ENCODE results near the gene FOXJ1.
"Not testable (repeated sequence)": the region's sequence is repeated elsewhere in the genome, so short reads cannot be mapped to it uniquely, and the experiment has no call there.

FOXJ1 gene, protein sequence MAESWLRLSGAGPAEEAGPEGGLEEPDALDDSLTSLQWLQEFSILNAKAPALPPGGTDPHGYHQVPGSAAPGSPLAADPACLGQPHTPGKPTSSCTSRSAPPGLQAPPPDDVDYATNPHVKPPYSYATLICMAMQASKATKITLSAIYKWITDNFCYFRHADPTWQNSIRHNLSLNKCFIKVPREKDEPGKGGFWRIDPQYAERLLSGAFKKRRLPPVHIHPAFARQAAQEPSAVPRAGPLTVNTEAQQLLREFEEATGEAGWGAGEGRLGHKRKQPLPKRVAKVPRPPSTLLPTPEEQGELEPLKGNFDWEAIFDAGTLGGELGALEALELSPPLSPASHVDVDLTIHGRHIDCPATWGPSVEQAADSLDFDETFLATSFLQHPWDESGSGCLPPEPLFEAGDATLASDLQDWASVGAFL

DNA sequence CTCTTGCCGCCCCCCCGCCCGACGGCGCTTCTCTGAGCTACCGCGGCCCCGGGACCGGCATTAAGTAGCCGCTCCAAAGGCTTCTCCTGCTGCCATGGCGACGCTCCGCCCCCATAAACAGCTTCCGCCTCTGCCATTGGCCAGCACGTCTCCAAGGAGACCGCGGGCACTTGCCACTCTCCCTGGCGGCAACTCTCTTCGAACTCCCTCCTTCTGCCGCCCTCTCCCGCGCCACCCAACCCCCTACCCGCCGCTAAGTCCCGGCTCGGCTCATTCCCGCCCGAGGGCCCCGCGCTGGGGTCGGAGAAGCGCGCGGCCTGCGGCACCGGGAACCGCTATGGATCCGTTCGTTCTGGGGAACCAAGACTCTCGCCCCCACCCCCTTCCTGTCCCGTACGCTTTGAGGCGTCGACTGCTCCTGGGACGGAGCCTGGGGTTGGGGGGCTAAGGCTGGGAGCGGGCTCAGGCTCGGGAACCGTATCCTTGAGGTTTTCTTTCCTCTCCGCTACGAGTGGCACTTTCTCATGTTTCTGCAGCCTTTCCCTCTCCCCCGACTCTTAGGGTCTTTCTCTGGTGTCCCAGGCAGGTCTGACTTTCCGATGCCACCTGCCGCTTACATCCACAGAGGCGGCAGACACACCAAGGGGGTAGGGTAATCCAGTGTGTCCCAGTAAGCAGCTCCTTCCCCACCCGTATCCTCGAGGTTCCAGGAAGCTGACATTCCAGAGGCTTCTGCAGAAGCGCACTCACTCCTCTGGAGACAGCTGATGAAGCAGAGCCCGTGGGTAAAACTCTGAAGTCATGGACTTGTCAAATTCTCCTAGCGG lies at the start of gene FOXJ1:
Gene FOXJ1 (minus strand): TSS at position 34 of the 827 bp plus-strand sequence. CDS start 850 bp downstream, outside the sequence.
- DNase-seq, result peak; percentile 83

- DNase-seq, result no peak
Observed at GRCh38 chr17:76189741-76190140, 48.7 kb upstream of the FOXJ1 start.

- DNase-seq, result no peak
Observed at GRCh38 chr17:76189247-76189646, 48.2 kb upstream of the FOXJ1 start.

DNA sequence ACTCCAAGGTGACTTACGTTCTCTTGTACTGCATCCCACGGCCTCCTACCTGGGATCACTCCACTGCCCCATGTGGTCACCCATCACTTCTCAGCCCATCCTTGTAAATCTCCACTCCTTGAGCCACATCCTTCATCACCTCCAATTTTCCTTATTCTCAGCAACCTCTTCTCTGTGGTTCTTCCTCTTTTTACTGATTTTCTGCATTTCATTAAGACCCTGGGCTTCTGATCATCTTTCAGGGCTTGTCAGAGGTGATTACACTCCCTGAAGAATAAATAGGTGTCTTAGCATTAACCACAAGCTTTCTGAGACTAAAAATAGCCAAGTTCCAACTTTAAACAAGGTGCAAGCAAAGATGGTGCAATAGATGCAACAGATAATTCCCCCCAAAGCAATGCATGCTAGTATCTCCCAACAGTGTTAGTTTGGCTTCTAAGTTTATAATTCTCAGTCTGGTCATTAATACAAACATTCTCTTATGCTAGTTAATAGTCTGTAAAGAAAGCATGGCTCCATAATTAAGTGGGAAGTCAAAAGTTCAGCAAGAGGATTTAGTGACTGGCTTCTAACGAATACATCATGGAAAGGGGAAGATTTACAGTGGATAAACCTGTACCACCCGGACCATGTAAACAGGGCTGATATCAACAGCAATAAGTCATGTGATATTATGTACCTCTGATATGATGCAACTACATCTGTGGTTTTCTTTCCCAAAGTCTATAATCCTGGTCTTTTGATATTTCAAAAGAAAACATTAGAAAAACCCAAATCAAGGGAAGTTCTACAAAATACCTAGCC lies 47.4 kb upstream of the FOXJ1 start:
- no peak for DNase-seq

DNA sequence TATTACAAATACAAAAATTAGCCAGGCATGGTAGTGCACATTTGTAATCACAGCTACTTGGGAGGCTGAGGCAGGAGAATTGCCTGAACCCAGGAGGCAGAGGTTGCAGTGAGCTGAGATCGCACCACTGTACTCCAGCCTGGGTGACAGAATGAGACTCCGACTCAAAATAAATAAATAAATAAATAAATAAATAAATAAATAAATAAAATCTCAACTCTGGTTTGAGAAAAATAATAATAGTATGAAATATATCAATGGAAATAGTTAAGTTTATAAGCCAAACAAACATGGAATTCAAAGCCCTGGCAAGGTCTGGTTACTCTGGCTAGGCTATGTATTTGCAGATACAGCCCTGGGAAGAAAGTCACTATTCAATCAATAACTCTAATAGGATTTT lies 45.7 kb upstream of the FOXJ1 start:
- not testable (repeated sequence) for DNase-seq

- no peak for DNase-seq
Observed at GRCh38 chr17:76184290-76184689, 43.2 kb upstream of the FOXJ1 start.

DNA sequence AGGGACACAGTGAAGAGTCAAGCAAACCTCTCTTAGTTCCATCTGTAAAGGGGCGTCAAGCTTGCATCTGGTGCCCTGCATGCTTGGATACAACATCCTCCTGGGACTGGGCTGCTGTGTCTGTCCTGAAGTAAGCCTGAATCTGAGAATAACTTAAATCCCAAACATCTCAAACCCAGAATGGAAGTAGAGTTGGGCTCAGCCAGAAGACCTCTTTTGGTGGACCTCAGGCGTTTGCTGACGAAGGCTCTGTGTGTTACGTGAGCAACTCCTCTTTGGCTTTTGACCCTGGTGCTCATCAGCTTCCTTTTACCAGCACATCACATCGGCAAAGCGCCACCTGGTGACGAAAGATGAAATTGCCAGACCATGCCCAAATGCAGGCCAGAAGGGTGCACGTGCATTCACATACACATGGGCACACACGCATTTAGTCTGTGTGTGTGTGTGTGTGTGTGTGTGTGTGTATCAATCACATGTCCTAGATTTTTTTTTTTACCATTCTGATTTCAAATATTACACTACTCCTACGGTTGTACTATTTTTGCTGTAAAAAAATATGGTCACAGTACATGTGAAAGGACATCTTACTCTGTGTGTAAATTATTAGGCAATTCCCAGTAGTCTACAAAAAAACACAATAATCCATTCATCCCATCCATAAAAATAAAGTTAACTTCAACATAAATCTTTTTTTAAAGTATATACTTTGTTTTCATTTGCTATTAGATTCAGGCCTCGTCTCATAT lies 41.1 kb upstream of the FOXJ1 start:
- DNase-seq, result peak; percentile 85

GRCh38 chr17:76179496-76180467 lies 38.7 kb upstream of the FOXJ1 start:
- no peak for DNase-seq

GRCh38 chr17:76178124-76178523 lies 37.1 kb upstream of the FOXJ1 start:
- no peak for DNase-seq

- no peak for DNase-seq
Observed at GRCh38 chr17:76176701-76177574, 35.9 kb upstream of the FOXJ1 start.

DNA sequence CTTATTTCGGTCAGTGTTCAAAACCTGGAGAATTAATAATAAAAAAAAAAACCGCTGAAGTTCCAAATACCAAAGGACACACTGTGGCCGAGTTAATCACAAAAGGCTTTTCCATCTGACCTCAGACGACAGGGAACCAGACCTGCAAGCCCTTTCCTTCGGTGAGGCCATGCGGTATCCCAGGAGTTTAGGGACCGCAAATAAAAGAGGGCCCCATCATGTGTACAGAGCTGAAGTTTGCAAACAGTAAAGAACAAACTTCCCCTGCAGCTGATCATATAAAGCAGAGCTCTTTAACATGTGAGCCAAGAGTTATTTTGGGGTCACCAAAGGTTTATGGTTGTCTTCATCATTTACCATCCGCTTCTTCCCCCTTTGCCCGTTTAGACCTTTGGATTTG lies 33.0 kb upstream of the FOXJ1 start:
- no peak for DNase-seq

DNA sequence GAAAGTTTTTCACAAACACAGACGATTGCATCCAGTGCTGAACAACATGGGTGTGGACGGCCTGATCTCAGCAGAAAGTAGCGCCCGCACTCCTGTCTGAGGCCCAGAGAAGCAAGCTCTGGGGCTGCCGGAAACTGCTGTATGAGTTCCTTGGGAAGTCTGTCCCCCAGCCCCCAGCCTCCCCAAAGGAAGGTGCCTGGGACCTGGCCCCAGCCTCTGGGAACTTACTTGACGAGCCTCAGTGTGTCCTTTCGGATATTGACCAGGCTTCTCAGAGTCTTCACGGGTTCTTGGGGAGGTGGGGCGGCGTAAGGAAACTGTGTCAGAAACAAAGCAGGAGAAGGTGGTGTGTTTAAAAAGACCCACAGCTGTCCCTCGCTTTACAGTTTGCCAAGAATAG lies 32.4 kb upstream of the FOXJ1 start:
- no peak for DNase-seq

GRCh38 chr17:76171706-76172105 lies 30.7 kb upstream of the FOXJ1 start:
- no peak for DNase-seq

- no peak for DNase-seq
Observed at GRCh38 chr17:76170114-76170513, 29.1 kb upstream of the FOXJ1 start.

DNA sequence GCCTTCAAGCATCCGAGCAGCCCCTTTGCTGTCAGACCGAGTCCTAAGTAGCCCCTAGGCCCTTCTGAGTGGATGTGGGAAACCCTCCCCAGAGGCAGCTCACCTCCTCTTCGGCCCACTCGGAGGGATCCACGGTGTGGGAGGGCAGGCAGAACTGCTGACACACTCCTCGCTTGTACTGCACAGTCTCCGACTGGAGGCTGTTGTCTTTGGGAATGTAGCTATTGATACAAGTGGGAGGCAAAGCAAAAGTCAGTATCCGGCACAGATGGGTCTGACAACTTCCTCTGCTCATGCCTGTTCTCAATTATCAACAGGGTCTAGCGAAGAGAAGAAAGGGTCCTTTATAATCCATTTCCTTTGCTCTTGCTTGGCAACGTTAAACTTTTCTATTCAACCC lies 25.9 kb upstream of the FOXJ1 start:
- DNase-seq, result no peak

DNA sequence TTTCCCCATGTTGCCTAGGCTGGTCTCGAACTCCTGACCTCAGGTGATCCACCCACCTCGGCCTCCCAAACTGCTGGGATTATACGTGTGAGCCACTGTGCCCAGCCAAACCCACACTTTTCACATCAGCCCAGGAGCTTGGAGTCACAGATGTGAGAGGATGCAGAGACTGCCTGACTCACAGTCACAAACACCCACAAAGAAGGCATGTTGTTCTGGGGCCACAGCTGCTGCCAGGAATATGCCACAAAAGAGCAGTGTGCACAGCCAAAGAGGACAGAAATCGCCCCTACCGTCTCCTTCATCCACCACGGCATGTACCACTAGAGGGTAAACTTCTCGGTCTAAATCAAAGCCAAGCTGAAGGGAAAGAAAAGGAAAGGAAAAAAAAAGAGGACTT lies 25.1 kb upstream of the FOXJ1 start:
- no peak for DNase-seq

DNA sequence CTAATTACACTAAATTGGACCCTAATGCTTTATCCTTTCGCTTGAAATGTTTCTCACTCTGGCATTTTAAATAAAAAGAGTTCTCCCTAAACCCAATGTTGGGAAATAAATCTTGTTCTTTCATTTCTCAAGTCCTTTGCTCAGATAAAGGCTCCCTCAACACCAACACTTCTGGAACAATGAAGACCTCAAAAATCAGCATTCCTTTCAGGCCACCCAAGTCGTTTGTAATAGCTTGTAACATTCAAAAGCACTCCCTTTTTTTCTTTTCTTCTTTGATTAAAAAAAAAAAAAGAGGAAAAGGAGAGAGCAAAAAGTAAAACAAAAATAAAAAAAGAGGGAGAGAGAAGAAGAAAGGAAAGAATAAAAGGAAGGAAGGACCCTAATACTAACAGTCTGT lies 23.3 kb upstream of the FOXJ1 start:
- DNase-seq, result no peak

DNA sequence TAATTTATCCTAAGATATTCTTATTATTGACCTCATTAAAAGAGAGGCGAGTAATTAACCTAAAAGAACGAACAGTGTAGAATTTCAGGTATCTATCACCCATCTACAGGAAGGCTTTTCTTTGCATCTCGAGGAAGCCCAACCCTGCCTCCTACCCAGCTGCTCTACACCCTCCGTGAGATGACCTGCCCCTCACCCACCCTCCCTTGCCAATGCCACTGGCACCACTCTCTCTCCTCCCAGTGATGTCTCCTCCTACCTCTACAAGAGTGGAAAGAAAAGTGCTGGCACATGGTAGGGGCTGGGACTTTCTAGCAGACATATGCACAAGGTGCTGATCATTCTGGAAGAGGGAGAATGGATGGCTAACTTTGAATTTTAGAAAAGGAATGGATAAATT lies 22.9 kb upstream of the FOXJ1 start:
- no peak for DNase-seq

- no peak for DNase-seq
Observed at GRCh38 chr17:76161619-76162266, 20.7 kb upstream of the FOXJ1 start.
